Body of pancreas (tissue), 4 donors: Measurements from ENCODE around the gene CHRM2.

ENCODE experiments used
- POLR2A ChIP-seq, 3 donors: fragments of 450-650 bp; IDR thresholded peaks; one replicate each; pipeline ENCODE4 v1.6.1; 2016; ENCODE audit warnings: antibody characterized with exemption in 3 of 3, mild to moderate bottlenecking in 2 of 3
- TF ChIP-seq, protein P1 (sequence below), 7 experiments: fragments of 450-650 bp in 4 of 7; fragments of 200-600 bp in 3 of 7; sonication (generic) in 3 of 7; IDR thresholded peaks; one replicate each; pipeline ENCODE4 v1.5.1; 2016 to 2019; ENCODE audit warnings: antibody characterized with exemption in 7 of 7

DNA sequence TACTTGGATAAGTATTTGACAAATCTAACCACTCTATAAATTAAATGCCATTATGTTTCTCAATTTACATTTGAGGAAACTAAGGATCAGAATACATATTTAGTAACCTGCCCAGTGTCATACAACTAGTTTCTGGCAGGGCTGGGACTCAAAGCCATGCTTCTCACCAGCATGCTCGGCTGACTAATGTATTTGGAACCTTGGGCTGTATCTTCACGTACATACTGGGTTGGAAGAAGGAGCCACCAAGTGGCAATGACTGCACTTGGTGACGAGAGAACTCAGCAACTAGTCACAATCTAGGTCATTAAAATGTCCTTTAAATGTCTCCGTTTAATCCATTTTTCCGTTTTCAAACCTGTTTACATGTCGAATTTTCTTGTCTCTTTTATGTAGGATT lies 42.9 kb downstream of the CHRM2 start:
- TF ChIP-seq, protein P1, sequence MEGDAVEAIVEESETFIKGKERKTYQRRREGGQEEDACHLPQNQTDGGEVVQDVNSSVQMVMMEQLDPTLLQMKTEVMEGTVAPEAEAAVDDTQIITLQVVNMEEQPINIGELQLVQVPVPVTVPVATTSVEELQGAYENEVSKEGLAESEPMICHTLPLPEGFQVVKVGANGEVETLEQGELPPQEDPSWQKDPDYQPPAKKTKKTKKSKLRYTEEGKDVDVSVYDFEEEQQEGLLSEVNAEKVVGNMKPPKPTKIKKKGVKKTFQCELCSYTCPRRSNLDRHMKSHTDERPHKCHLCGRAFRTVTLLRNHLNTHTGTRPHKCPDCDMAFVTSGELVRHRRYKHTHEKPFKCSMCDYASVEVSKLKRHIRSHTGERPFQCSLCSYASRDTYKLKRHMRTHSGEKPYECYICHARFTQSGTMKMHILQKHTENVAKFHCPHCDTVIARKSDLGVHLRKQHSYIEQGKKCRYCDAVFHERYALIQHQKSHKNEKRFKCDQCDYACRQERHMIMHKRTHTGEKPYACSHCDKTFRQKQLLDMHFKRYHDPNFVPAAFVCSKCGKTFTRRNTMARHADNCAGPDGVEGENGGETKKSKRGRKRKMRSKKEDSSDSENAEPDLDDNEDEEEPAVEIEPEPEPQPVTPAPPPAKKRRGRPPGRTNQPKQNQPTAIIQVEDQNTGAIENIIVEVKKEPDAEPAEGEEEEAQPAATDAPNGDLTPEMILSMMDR (IDR thresholded peaks at IDR 0.05) = no peak
- no peak for TF ChIP-seq POLR2A (IDR thresholded peaks at IDR 0.05)
